ENCODE data around the gene DYNLT3.

DYNLT3 gene

DNA sequence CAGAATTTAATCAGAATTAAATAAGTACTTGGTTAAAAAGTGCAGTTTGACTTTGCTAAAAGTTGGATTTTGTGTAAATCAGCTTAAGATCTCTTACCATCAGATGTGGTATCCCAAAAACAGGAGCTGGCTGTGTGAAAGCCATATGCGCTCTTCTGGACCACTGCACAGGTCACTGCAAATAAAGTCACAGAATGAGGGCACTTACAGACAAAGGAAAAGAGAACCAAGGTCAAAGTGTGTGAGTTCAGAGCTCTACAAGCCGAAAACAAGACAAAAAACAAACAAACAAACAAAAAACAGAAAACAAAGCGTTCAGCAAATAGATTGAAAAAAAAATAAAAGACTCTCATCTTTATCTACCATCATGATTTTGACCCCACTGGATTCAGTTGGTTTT lies 6.4 kb downstream of the DYNLT3 start:
- no peak for DNase-seq

DNA sequence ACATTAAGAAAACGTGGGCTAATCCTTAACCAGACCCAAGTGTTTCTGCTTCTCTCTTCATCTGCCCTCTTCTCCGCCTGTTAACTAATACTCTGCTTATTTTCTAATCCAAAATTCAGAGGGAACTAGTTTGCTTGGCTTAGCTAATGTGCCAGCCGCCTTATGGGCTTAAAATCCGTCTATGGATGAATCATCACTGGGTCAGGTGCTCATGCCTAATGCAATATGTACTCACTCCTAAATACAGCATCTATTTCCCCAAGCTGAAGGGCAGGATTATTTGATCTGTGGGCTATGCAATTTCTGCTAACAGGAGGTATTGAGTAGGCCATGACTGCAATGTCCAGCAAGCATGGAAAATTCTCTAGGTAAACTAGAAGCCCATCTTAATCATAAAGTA lies 12.4 kb downstream of the DYNLT3 start:
- no peak for DNase-seq

DNA sequence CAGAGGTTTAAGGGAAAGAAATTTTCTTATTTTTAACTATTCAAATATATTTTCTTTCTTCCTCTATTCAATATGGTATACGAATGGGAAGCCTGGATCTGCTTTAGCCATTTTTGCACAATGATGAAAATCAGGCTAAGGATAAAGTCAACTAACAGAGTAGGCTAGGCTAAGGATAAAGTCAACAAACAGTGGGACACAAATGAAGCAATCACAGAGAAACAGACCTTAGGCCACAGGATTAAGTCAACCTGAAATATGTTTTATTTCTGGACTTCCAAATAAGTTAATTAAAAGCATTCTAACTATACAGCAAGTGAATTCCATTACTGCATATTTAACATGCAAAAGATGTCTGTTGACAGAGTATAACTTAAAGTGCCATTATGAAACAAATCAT lies 17.0 kb downstream of the DYNLT3 start:
- DNase-seq: no peak

DNA sequence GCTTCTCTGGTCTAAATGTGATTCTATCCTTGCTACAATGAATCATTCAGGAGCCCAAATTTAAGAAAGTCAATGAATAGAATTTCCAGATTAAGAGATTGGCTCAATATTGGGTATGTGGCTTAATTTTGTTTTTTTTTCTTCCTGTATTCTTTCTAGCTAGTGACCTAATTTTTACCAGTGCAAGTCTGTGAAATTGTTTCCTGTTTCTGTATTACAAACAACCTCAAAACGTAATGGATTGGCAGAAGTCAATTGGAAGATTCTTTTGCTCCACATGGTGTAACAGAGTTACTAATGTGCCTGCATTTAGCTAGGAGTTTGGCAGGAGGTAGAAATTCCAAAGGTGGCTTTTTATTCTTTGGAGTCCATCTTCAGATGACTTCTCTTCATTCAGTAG lies 17.6 kb downstream of the DYNLT3 start:
- no peak for DNase-seq

DNA sequence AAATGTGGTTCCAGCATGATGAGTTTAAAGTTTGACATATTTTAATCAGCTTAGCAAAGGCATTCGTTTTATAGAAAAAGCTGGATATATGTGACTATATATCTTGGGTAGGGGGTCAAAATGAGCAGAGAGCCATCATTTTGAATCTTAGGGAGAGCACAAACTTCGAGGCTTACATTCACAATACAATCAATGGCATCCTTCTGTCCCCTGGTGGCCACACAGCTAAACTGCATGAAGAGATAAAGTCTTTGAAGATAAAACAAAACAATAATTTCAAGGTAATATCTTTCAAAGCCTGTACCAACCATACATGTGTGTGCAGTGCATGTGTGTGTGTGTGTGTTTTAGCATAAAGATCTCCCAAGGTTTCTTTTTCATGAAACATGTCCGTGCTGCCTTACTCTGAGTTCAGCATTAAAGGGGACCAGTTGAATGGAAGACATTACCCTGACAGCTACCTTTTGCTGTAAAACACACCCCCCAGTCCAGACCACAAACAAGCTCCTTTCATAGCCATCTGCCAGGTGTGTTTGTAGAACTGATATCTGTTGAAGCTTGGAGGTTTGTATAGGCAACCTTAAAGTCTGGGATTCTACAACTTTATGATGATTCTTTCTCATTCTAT lies 22.0 kb downstream of the DYNLT3 start:
- DNase-seq: peak; percentile 18 to 77 (median 52)

DNA sequence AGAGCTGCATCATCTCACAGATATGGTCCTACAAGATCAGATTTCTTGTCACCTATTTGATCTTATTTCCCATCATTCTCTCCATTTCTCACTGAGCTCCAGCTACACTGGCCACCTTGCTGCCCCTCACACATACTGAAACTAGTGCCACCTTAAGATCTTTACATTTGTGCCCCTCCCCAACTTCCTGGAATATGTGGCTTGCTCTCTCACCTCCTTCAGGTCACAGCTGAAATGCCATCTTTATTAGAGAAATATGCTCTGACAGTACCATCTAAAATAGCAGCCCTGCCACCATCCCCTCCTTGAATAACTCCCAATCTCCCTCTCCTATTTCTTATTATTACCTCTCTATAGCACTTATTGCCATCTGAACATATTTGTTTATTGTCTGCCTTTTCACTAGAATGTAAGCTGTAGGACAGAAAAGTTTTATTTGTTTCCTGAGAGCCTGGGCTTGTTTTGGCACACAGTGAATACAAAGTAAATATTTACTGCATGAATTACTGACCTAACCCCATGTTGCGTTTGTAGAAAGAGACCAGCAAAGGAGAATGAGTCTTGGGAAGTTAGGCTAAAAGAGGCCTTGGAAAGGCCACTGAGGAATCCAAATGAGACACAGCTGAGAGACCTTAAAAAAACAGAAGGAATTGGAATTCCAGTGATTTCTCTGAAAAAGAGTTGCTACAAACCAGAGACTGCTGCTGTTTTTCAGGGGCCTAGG lies 22.7 kb downstream of the DYNLT3 start:
- DNase-seq: peak in 2 of 3 experiments; percentile 49 to 64

DNA sequence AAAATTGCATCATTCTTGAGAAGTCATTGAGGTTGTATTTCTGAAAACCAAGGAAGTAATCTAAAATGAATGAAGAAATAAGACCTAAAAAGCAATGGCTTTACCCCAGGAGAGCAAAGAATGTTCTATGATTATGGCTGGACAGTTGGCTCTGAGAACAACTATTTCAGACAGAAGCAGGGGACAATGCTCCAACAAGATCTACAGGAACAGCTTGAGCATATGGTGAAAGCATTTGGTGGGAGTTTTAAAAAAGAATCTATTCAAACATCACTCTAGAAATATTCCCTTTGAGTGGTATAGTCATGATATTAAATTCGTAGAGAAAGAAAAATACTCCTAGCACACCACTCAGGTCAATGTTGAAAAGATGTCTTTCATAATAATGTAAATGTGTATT lies 26.7 kb downstream of the DYNLT3 start:
- DNase-seq: no peak

DNA sequence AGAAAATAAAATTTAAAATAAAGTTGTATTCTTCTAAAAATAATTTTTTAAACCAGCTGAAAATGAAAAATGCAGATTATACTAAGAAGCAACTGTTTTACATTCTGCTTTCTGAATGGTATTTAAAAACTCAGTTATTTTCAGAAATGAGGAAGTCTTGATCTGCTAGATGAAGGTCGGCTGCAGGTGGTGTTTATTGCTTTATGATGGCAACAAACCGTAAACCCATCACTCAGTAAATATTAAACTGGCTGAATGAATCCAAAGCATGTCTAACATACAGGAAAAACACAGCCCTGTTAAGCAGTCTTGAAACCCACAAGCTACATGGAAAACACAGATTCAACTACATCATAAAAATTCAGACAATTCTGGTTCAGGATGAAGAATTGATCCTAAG lies 29.3 kb downstream of the DYNLT3 start:
- DNase-seq: peak in 1 of 3 experiments; percentile 43

DNA sequence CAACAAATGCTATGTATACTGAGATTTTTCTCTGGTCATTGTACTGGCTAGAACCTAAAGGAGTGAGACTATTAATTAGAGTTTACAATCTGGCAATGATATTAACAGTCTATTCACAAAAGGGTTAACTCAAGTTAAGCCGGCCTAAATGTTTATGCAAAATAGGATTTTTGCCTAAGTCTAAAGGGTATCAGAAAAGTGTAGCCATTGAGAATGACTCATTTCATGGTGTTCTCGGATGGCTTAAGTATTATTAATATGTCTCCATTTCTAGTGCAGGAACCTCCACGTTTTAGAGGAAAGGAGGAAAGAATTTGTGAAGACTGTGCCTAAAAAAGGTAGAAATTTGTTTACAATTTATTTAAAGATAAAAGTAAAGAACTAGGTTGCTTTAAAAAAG lies 29.8 kb downstream of the DYNLT3 start:
- DNase-seq: no peak

DNA sequence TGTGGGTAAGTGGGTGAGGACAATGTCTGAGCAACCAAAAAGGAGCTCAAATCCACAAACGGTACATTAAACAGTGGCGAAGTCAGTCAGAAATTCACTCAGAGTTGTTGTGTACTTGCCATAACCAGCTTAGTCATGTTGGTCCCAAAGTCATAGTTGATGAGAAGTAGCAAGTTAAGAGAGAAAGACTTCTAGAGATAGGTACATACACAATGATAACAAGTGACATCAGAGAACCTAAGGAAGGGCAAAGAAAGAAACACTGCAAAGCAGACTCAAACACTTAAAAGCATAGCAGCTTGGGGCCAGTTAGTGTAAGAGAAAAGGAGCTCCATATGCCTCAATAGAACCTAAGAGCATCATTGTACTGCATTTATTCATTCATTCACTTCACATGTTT lies 30.2 kb downstream of the DYNLT3 start:
- DNase-seq: no peak

DNA sequence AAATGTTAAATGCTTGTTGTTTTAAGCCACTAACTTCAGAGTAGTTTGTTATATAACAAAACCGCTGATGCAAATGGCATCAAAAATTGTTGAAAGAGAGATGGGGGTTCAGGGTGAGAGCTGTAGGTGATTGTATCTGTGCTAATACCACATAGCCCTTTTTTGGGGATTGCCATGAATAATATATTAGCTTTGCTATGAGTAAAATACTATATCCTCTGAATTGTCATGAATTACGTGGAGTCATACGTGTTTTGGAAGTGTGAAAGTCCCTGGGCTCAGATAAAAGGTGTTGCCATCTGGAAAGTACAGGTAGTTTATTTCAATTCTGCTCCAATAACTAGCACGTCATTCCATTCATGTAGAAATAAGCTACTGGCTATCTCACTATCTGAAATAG lies 30.6 kb downstream of the DYNLT3 start:
- DNase-seq: no peak

DNA sequence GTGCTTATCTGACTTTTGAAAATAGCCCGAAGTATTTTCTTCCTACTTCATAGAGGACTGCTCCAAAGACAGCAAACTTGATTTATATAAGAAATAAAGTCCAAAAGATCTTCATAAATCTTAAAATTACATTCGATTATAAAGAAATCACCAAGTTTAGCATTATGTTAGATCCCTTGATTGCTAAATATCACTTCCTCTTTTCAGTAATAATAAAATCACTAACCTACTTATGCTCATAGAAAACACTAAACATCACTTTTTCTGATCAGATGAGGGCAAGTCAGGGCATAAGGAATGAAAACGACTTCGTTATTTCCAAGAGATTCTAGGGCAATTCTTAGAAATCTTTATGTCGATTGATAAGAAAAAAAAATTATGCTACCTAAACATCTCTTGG lies 32.0 kb downstream of the DYNLT3 start:
- DNase-seq: no peak

DNA sequence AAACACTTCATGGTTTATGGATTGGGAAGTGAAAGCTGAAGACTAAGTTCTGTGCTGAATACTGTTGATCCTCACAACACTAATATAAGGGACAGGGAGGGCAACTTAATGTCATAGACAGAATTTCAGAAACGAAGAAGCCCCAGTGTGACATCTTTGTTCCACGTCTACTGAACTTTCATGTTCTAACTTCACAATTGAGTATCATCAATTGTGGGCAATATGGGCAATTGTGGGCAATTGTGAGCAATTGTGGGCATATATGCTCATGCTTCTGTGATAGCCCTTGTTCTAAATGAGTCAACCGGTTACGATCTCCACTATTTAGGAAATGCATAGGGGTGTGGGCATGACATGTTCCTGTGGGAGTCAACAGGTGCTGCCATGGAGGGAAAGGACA lies 33.8 kb downstream of the DYNLT3 start:
- DNase-seq: no peak

DNA sequence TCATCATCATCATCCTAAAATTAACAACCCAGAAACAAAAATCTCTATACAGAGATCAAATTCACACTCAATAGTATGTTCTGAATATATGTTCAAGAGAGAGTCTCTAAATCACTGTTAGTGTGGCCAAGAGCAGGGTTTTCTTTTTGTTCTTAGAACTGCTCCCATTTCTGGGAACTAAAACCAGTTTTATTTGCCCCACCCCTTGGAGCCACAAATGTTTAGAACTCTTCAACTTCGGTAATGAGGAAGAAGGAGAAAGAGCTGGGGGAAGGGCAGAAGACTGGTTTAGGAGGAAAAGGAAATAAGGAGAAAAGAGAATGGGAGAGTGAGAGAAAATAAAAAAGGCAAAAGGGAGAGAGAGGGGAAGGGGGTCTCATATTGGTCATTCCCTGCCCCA lies 35.3 kb downstream of the DYNLT3 start:
- no peak for DNase-seq

DNA sequence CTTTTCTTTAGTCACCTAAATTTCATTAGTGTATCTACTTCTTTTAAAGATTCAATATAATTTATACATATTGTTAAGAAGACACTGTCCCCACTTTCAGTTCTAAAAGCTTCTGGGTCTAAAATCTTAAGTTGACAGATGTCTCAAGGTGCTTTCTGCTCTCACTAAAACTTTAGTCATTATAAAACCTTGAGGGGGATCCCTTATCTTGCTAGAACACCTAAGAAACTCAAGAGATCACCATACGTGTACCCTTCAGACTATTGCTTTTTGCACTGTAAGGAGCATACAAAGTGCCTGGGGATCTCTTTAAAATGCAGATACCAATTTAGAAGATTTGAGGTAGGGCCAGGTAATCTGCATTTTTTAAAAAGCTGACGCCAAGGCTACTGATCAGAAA lies 37.4 kb downstream of the DYNLT3 start:
- DNase-seq: no peak

DNA sequence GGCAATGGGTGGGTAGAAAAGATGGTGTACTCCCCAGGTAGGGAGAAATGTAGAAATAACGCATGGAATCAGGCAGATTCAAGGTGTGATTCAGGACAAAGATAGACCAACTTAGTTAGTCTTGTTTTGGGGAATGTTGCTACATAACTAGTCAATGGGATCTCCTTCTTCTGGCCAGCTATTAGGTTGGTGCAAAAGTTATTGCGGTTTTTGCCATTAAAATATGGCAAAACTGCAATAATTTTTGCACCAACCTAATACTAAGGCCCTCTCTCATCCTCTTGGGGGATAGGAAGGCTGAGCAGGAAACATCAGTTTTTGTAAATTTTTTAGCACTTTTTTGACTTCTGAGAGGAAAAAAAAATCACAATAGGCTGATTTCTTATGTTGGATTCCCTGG lies 44.3 kb downstream of the DYNLT3 start:
- DNase-seq: no peak

DNA sequence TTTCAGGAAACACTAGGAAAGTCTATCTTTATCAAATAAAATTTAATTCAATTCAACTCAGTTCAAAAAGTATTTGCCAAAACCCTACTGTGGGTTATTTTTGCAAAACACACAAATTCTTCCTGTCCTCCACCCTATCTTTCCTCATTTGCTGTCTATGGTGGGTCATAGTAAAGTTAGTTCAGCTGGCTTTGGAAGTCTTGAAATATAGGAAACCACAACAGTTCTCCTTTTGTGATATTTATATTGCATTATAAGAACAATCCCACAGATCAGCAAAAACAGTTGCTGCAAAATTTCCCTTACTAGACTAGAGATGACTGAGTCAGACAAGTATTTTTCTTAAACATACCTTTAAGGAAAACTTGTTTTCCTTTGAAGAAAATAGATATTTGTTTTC lies 45.3 kb downstream of the DYNLT3 start:
- DNase-seq: no peak

DNA sequence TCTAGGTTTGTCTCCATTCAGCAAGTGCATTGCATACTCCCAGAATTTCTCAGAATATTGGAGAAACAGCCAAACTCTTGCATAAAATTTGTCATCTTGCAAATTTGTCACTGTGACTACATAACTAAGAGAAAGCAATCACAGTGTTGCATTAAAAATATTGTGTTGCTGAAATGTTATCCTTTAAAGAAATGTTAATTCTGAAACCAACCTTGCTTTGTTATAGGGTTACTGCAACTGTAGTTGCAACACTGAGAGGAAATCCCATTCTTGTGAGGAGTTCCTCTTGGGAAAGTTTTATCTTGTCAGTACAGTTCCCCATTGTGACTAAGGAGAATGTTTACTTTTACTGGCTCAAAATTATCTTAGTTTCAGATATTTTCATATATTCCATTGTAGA lies 46.7 kb downstream of the DYNLT3 start:
- no peak for DNase-seq

DNA sequence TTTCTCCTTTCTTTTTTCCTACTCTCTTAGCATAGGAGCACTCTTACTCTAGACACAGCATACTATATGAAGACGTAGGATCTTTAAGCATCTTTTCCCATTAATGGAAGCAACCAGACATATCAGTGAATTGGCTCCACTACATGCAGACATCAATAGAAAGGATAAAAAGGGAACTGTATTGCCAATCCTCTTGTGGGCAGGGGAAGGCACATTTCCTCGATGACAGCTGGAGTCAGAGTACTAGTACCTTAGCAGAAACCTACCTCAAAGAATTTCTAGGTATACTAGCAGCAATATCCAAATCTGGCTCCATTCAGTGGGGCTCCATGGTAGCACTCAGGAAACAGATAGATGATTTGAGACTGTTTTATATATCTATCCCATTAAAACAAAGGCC lies 47.4 kb downstream of the DYNLT3 start:
- no peak for DNase-seq

DNA sequence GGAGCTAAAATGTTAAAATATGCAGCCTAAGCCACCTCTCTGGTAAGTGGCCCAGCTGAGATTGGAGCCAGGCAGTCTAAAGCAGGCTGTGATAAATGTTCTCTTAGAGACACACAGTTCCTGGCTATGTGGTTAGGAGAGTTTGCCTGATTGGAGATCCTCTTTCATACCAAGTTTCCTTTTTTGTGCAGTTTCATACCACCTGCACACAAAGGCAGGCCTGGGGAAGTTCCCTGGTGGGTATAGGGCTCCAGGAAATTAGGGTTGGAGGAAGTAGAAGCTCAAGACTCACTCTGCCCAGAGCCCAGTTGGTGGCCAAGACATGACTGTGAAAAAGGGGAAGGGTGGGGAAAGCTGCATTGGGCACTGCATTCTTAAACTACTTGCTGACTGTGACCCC lies 50.6 kb downstream of the DYNLT3 start:
- no peak for DNase-seq

DNA sequence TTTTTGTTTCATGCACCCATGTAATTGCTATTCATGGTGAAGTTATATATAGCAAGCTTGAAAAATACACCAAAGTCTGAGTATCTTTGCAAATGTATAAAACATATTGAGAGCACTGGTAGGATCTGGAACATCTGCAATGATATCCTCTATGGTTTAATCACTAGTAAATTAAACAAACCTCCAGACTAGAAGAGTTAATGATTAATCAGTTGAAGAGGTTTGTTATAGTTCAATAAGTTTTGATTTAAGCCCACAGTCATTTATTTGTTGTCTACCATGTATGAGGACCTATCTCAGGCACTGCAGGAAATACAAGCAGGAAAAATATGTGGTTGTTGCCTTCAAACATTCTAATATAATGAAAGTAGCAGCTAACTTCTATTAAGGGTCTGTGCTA lies 51.1 kb downstream of the DYNLT3 start:
- DNase-seq: no peak

Data from NCI-H1417 (cell line).